WTC11 (cell line): ENCODE measurements around the gene PEX16.

Experiments used
- CREB1 ChIP-seq: sonication (generic); formaldehyde crosslinking; IDR thresholded peaks from 2 replicates; pipeline ENCODE4 v1.8.0; 2023; ENCODE audit warnings: mild to moderate bottlenecking, missing genetic modification reagents
- JUN ChIP-seq: sonication (generic); formaldehyde crosslinking; IDR thresholded peaks from 2 replicates; pipeline ENCODE4 v1.8.0; 2023; ENCODE audit warnings: mild to moderate bottlenecking, missing genetic modification reagents
- MYBL2 ChIP-seq: sonication (generic); formaldehyde crosslinking; IDR thresholded peaks from 2 replicates; pipeline ENCODE4 v1.8.1; 2023; ENCODE audit warnings: mild to moderate bottlenecking, moderate library complexity, missing genetic modification reagents
- NR2C2 ChIP-seq: sonication (generic); formaldehyde crosslinking; IDR thresholded peaks from 2 replicates; pipeline ENCODE4 v1.8.0; 2022; ENCODE audit warnings: mild to moderate bottlenecking, missing genetic modification reagents
- SP1 ChIP-seq: sonication (generic); formaldehyde crosslinking; conservative IDR thresholded peaks from 2 replicates; pipeline ENCODE4 v1.8.1; 2022; ENCODE audit warnings: missing genetic modification reagents
- TF ChIP-seq, protein P1 (sequence below): sonication (generic); formaldehyde crosslinking; IDR thresholded peaks from 2 replicates; pipeline ENCODE4 v1.8.1; 2023; ENCODE audit warnings: mild to moderate bottlenecking, missing genetic modification reagents
- TF ChIP-seq, protein P2 (sequence below): fragments of 200-600 bp; IDR thresholded peaks from 2 replicates; pipeline ENCODE4 v1.8.0; 2022; ENCODE audit warnings: antibody characterized with exemption
- TF ChIP-seq, protein P3 (sequence below): sonication (generic); formaldehyde crosslinking; conservative IDR thresholded peaks from 2 replicates; pipeline ENCODE4 v1.8.1; 2022; ENCODE audit warnings: mild to moderate bottlenecking, missing genetic modification reagents

DNA sequence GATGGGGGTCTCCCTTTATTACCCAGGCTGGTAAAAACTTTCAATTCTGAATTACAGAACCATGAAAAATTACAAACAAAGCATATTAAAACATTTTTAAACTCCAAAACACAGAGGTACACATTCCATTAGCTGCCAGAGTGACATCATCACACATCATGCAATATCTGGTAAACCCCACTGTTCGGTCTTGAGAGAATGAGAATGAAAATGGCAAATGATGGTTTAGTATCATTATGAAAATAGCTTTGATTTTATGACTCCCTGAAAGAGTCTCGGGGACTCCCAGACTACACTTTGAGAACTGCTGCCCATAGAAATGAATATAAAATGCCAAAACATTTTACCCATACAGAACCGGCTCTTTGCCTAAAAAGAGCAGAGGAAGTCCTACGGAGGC, 23.6 kb upstream of the PEX16 start:
- TF ChIP-seq, protein P1, sequence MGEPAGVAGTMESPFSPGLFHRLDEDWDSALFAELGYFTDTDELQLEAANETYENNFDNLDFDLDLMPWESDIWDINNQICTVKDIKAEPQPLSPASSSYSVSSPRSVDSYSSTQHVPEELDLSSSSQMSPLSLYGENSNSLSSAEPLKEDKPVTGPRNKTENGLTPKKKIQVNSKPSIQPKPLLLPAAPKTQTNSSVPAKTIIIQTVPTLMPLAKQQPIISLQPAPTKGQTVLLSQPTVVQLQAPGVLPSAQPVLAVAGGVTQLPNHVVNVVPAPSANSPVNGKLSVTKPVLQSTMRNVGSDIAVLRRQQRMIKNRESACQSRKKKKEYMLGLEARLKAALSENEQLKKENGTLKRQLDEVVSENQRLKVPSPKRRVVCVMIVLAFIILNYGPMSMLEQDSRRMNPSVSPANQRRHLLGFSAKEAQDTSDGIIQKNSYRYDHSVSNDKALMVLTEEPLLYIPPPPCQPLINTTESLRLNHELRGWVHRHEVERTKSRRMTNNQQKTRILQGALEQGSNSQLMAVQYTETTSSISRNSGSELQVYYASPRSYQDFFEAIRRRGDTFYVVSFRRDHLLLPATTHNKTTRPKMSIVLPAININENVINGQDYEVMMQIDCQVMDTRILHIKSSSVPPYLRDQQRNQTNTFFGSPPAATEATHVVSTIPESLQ (CRISPR knock-in tag), result no peak
- TF ChIP-seq JUN (CRISPR knock-in tag), result no peak
- TF ChIP-seq, protein P2, sequence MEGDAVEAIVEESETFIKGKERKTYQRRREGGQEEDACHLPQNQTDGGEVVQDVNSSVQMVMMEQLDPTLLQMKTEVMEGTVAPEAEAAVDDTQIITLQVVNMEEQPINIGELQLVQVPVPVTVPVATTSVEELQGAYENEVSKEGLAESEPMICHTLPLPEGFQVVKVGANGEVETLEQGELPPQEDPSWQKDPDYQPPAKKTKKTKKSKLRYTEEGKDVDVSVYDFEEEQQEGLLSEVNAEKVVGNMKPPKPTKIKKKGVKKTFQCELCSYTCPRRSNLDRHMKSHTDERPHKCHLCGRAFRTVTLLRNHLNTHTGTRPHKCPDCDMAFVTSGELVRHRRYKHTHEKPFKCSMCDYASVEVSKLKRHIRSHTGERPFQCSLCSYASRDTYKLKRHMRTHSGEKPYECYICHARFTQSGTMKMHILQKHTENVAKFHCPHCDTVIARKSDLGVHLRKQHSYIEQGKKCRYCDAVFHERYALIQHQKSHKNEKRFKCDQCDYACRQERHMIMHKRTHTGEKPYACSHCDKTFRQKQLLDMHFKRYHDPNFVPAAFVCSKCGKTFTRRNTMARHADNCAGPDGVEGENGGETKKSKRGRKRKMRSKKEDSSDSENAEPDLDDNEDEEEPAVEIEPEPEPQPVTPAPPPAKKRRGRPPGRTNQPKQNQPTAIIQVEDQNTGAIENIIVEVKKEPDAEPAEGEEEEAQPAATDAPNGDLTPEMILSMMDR, result no peak
- no peak for TF ChIP-seq MYBL2 (CRISPR knock-in tag)
- no peak for TF ChIP-seq NR2C2 (CRISPR knock-in tag)
- TF ChIP-seq, protein P3, sequence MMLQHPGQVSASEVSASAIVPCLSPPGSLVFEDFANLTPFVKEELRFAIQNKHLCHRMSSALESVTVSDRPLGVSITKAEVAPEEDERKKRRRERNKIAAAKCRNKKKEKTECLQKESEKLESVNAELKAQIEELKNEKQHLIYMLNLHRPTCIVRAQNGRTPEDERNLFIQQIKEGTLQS, result no peak
- no peak for TF ChIP-seq SP1 (CRISPR knock-in tag)
- TF ChIP-seq CREB1 (CRISPR knock-in tag), result no peak
